ENCODE data around the gene DNM2.
"Not testable (repeated sequence)": the region's sequence is repeated elsewhere in the genome, so short reads cannot be mapped to it uniquely, and the experiment has no call there.

Gene DNM2

DNA sequence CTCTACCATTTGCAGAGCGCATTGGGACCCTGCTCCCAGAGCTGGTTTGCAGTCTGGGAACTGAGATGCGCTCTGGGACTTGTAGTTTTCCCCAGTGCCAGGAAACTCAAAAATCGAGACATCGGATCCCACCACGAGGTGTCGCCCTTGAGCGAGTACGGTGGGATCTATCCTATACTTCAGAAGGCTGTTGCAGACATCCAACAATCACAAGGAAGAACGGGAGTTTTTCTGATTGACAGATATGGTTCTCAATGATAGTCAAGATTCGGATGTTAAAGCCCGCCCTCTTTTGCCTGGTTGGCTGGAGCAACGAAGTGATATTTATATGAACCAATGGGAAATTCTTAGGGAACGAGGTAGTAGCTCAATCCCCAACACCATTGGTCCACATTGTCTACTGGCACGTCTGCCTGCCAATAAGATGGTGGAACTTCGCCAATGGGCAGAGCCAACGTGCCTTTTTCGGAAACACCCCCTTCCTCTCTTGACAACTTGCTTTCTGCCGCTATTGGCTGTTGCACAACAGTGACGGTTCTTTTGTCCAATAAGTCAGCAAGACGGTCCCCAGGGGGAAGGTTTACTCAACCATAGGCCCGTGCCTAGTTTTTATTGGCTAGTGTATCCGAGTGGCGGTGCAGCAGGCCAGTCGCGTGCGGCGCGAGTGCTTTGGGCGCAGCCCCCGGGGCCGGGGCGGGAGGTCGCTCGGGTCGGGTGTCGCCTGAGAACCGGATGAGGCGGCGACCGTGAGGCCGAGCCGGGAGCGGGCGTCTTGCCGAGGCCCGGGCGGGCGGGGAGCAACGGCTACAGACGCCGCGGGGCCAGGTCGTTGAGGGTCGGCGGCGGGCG, at the start of gene DNM2:
TSS of gene DNM2 (plus strand) at position 724 of the 849 bp plus-strand sequence. CDS start 164 bp downstream, outside the sequence.
- Mint-ChIP-seq H3K4me3 (peak within 1 kb of the TSS; percentile 98), H3K4me1 (peaks cover 40% of the 10 kb centered on the region), H3K27me3 (no peaks in the 10 kb centered on the region), H3K27ac (peak within 1 kb of the TSS; percentile 92), H3K36me3 (no peaks in the 10 kb centered on the region), H3K9me3 (no peaks in the 10 kb centered on the region)

GRCh38 chr19:10669246-10669645, 48.6 kb upstream of the DNM2 start:
- no peaks in the 10 kb centered on the region for H3K9me3 Mint-ChIP-seq
- H3K27ac Mint-ChIP-seq, result peak overlapping the region; percentile 4
- H3K27me3 Mint-ChIP-seq, result no peaks in the 10 kb centered on the region
- no peak overlapping the region for H3K4me3 Mint-ChIP-seq
- H3K36me3 Mint-ChIP-seq, result peaks cover 9% of the 10 kb centered on the region
- H3K4me1 Mint-ChIP-seq, result peaks cover 44% of the 10 kb centered on the region

DNA sequence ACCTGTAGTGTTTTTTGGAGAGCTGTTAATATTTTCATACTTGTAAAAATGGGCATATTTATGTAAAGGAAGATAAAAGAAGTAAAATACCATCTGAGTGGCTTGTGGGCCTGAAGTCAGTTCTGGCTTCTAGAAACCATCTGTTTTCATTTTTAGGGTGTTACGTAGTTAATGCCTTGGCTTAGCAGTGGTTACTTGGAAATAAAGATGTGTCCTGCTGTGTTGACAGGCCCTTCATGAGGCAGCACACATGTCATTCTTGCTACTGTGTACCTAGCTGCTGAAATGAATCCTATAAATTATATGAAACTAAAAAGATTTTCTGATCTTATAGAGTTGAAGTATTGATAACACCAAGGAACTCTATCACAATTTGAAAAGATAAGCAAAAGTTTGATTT, 47.7 kb upstream of the DNM2 start:
- no peak overlapping the region for H3K27ac Mint-ChIP-seq
- H3K27me3 Mint-ChIP-seq, result no peaks in the 10 kb centered on the region
- H3K36me3 Mint-ChIP-seq, result peaks cover 11% of the 10 kb centered on the region
- H3K4me3 Mint-ChIP-seq, result no peak overlapping the region
- no peaks in the 10 kb centered on the region for H3K9me3 Mint-ChIP-seq
- peaks cover 44% of the 10 kb centered on the region for H3K4me1 Mint-ChIP-seq

- Mint-ChIP-seq H3K4me1 (peaks cover 41% of the 10 kb centered on the region), H3K9me3 (no peaks in the 10 kb centered on the region), H3K27me3 (no peaks in the 10 kb centered on the region), H3K36me3 (peaks cover 11% of the 10 kb centered on the region), H3K27ac (peak overlapping the region; percentile 30), H3K4me3 (no peak overlapping the region)
Measured at GRCh38 chr19:10670876-10671804, 46.7 kb upstream of the DNM2 start.

- H3K9me3 Mint-ChIP-seq, H3K27me3 Mint-ChIP-seq, H3K4me3 Mint-ChIP-seq, H3K27ac Mint-ChIP-seq: not testable (repeated sequence)
- Mint-ChIP-seq H3K4me1 (peaks cover 35% of the 10 kb centered on the region), H3K36me3 (peaks cover 11% of the 10 kb centered on the region)
Measured at GRCh38 chr19:10671922-10672321, 46.0 kb upstream of the DNM2 start.

DNA sequence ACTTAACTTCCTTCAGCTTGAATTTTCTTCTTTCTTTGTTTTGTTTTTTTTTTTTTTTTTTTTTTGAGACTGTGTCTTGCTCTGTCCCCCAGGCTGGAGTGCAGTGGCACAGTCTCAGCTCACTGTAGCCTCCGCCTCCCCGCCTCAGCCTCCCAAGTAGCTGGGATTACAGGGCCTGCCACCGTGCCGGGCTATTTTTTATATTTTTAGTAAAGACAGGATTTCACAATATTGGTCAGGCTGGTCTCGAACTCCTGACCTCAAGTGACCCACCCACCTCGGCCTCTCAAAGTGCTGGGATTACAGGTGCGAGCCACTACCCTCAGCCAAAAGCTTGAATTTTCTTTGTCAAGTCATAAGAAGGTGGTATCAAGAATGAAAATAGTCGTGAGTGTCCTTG, 42.7 kb upstream of the DNM2 start:
- not testable (repeated sequence) for H3K9me3 Mint-ChIP-seq, H3K4me3 Mint-ChIP-seq, H3K27ac Mint-ChIP-seq, H3K27me3 Mint-ChIP-seq, H3K36me3 Mint-ChIP-seq
- H3K4me1 Mint-ChIP-seq, result peaks cover 10% of the 10 kb centered on the region

DNA sequence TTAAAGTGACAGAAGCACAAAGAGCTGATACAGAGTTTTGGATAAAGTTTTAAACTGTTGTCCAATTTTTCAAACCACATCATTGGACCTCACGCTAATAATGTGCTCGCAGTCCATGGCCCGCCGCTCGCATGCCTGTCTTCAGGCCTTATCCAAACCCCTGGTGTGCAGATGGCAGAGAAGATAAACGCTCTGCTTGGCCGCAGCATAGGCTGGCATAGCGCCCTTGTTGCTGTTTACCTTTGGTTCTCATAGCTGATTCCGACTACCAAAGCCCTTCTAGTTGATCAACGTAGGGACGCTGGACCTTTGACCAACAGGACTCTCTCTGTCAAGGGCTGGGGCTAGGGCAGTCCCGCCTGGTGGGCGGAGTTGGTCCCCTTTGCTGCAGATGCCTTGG, 40.1 kb upstream of the DNM2 start:
- peaks cover 12% of the 10 kb centered on the region for H3K36me3 Mint-ChIP-seq
- no peak overlapping the region for H3K27ac Mint-ChIP-seq
- H3K9me3 Mint-ChIP-seq, result no peaks in the 10 kb centered on the region
- no peak overlapping the region for H3K4me3 Mint-ChIP-seq
- H3K27me3 Mint-ChIP-seq, result no peaks in the 10 kb centered on the region
- H3K4me1 Mint-ChIP-seq, result no peaks in the 10 kb centered on the region

GRCh38 chr19:10678813-10679212, 39.1 kb upstream of the DNM2 start:
- Mint-ChIP-seq H3K36me3 (peaks cover 7% of the 10 kb centered on the region), H3K4me1 (no peaks in the 10 kb centered on the region), H3K27ac (no peak overlapping the region), H3K4me3 (no peak overlapping the region), H3K27me3 (no peaks in the 10 kb centered on the region), H3K9me3 (no peaks in the 10 kb centered on the region)

DNA sequence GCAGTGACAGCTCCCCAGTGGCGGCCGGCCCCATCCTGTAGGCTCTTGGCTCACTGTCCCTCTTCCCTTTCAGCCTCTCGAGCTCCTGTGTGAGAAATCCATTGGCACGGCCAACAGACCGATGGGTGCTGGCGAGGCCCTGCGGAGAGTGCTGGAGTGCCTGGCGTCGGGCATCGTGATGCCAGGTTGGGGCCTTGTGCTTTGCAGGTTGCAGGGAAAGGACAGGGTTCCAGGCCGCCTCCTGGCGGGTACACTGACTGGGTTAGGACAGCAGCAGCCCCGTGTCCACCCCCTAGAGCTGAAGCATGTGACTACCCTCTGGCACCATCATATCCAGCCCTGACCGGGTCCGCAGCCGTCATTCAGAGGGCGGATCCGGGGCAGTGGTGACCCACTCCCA, 38.1 kb upstream of the DNM2 start:
- Mint-ChIP-seq H3K4me3 (no peak overlapping the region), H3K36me3 (peaks cover 10% of the 10 kb centered on the region), H3K27me3 (no peaks in the 10 kb centered on the region), H3K27ac (no peak overlapping the region), H3K9me3 (no peaks in the 10 kb centered on the region), H3K4me1 (no peaks in the 10 kb centered on the region)

DNA sequence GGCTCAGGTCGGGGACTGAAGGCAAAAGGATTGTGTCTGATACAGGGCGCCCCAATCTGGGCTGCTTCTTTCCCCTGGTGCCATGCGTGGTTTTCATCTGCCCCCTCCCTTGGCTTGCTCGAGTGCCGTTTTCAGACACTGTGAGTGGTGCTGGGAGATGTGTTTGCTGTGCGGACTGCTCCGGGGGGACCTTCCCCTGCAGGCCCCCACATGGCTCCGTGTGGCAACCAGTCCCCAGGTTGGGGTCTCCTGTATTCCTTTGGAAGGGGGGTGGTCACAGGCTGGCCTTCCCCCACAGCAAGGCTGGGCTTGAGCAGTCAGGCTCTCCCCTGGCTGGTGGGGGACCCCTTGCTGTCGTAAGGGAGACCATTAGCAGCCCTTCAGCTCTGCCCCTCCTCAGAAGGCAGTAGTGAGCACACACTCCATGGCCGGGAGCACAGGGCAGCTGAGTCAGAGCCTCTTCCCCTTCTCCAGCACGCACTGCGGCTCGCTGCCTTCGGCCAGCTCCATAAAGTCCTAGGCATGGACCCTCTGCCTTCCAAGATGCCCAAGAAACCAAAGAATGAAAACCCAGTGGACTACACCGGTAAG, 37.2 kb upstream of the DNM2 start:
- peak overlapping the region; percentile 23 for H3K27ac Mint-ChIP-seq
- no peaks in the 10 kb centered on the region for H3K4me1 Mint-ChIP-seq
- H3K9me3 Mint-ChIP-seq, result no peaks in the 10 kb centered on the region
- H3K27me3 Mint-ChIP-seq, result no peaks in the 10 kb centered on the region
- no peak overlapping the region for H3K4me3 Mint-ChIP-seq
- H3K36me3 Mint-ChIP-seq, result peaks cover 10% of the 10 kb centered on the region

DNA sequence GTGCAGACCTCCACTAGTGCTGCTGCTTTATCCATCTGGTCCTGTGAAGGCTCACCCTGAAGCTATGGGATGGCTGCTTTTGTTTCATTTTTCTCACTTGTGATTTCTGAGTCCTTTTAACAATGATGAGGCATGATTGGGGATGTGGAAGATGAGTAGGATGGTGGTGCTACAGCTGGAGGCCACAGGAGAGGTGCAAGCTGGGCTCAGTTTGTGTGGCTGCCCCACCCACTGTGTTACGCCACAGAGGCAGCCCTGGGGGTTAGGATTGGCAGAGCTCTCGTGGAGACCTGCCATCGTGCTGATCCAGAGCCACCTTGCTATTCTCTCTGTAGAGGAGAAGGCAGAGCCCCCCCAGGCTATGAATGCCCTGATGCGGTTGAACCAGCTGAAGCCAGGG, 36.2 kb upstream of the DNM2 start:
- H3K36me3 Mint-ChIP-seq, result peaks cover 10% of the 10 kb centered on the region
- no peak overlapping the region for H3K4me3 Mint-ChIP-seq
- no peaks in the 10 kb centered on the region for H3K27me3 Mint-ChIP-seq
- no peaks in the 10 kb centered on the region for H3K9me3 Mint-ChIP-seq
- no peaks in the 10 kb centered on the region for H3K4me1 Mint-ChIP-seq
- no peak overlapping the region for H3K27ac Mint-ChIP-seq

DNA sequence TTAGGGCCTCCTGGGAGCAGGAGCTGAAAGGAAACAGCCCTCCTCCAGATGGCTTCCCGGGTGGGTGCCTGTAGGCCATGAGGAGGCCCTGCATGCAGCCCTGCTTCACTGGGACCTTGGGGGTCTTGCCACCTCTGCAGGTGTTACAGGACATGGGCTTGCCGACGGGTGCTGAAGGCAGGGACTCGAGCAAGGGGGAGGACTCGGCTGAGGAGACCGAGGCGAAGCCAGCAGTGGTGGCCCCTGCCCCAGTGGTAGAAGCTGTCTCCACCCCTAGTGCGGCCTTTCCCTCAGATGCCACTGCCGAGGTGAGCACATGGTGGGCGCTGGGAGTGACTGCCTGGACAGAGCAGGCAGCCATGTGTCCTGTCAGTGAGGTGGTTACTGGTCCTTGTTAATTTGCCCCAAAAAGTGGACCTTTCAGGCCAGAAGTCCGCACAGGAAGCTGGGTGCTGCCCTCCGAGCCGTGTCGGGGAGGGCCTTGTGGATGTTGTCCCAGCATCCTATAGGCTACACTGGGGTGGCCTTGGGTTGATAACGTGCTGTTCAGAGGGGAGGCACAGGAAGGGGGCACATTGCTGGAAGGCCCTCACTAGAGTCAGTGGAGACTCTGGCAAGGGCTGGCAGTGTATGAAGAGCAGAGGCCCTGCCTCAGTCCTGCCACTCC, 35.3 kb upstream of the DNM2 start:
- no peak overlapping the region for H3K4me3 Mint-ChIP-seq

GRCh38 chr19:10683064-10683426, 34.8 kb upstream of the DNM2 start:
- Mint-ChIP-seq H3K4me1 (no peaks in the 10 kb centered on the region), H3K27me3 (no peaks in the 10 kb centered on the region), H3K4me3 (no peak overlapping the region), H3K9me3 (no peaks in the 10 kb centered on the region), H3K36me3 (peaks cover 10% of the 10 kb centered on the region), H3K27ac (no peak overlapping the region)

More for the DNA sequence above, 35.3 kb upstream of the DNM2 start:
- Mint-ChIP-seq H3K4me1 (no peaks in the 10 kb centered on the region), H3K36me3 (peaks cover 10% of the 10 kb centered on the region), H3K9me3 (no peaks in the 10 kb centered on the region), H3K27me3 (no peaks in the 10 kb centered on the region), H3K27ac (no peak overlapping the region)

DNA sequence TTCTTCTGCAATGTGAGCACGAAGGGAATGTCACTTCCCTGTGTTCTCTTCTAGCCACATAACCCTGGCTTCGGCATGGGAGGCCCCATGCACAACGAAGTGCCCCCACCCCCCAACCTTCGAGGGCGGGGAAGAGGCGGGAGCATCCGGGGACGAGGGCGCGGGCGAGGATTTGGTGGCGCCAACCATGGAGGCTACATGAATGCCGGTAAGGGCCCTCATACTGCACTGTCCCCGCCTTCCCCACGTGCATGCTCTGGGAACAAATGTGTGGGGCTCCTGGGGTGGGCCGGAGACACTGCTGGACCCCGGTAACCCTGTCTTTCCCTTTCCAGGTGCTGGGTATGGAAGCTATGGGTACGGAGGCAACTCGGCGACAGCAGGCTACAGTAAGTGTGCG, 34.3 kb upstream of the DNM2 start:
- peaks cover 9% of the 10 kb centered on the region for H3K36me3 Mint-ChIP-seq

DNA sequence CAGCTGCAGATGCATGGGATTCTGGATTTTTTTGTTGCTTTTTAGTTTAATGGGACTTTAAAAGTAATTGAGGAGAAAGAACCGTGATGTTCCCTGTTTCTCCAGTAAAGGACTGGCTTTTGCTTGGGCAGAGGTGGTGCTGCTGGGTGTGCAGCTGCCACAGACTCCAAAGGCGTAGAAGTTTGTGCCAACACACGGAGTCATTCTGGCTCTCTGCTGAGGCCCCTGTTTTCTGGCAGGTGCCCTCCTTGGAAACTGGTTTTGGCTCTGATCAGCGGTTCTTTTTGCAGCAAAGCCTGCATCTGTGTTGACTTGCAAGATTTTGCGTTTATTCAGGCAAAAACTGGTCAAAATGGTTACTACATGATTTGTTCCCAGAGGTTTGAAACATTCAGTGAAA, 32.7 kb upstream of the DNM2 start:
- H3K27ac Mint-ChIP-seq, result no peak overlapping the region
- H3K36me3 Mint-ChIP-seq, result peaks cover 12% of the 10 kb centered on the region
- no peaks in the 10 kb centered on the region for H3K27me3 Mint-ChIP-seq
- no peaks in the 10 kb centered on the region for H3K4me1 Mint-ChIP-seq
- H3K9me3 Mint-ChIP-seq, result no peaks in the 10 kb centered on the region
- H3K4me3 Mint-ChIP-seq, result no peak overlapping the region

More for the DNA sequence above, 34.3 kb upstream of the DNM2 start:
- no peak overlapping the region for H3K4me3 Mint-ChIP-seq
- H3K4me1 Mint-ChIP-seq, result no peaks in the 10 kb centered on the region
- H3K27me3 Mint-ChIP-seq, result no peaks in the 10 kb centered on the region
- no peak overlapping the region for H3K27ac Mint-ChIP-seq
- H3K9me3 Mint-ChIP-seq, result no peaks in the 10 kb centered on the region

Data from activated naive CD4-positive, alpha-beta T cell treated with anti-CD3 and anti-CD28 coated beads, Interleukin-2, amount 50 U/mL, for 24 hours (primary cell).